GF-D8 (cell line): ENCODE results near the gene PRXL2B.
"Not testable (repeated sequence)": the region's sequence is repeated elsewhere in the genome, so short reads cannot be mapped to it uniquely, and the experiment has no call there.

Experiments used
- DNase-seq: peaks from one replicate; lab custom pipeline; 2025; lab: John Stamatoyannopoulos, UW

PRXL2B gene

DNA sequence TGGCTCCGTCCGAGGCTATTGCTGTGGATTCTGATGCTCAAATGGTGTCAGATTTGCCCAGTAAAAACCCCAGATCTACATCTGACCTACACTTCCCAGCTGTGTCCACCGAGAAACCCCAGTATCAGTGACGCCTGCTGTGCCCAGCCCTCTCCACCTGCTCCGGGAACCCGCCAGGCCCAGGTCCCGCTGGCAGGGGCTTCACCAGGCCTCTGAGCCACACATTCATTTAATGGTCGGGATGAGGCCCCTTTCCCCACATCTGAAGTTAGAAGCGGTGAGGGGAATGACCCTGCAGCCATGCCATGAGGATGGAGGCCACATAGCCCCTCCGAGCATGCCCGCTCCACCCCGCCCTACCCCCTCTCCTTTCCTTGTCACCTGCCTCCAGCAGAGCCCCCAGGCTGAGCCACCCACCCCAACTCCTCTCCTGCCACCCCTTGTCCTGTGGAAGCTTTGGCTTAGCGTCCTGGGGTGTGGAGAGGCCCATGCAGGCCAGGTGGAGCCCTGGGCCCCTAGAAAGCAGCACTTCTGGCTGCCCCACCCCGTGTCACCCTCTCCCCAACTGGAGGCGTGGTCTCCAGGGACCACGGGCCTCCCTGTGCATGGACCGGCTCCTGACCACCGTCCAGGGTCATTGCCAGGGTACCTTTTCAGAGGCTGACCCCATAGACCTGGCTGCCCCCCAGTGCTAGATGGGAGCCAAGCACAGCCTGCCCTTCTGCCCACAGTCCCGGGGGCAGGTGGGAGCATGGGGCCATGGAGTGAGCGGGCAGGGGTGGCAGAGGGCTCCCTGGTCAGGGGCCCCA lies 22.4 kb upstream of the PRXL2B start:
- DNase-seq, result no peak

DNA sequence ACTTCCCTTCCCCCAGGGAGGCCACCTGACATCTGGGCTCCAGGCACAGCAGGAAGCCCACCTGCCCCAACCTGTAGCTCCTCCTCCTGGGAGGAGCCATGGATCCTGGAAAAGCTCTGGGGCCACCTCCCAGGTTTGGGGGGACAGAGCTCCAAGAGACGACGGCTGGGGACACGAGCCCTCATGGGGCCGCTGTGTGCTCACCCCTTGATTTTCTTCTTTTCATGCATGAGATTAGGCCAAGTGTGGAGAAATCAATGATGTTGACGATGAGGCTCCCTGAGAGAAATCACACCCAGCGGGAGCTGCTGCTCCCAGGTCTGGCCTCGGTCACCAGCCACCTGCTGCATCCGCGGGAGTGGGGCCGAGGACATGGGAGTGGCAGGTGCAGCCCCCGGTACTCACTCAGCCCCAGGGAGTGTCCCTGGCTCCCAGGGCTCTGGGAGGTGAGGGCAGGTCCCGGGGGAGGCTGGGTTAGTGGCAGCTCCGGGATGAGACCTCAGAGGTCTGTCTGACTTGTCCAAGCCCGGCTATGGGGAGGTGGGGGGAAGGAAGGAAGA lies 21.7 kb upstream of the PRXL2B start:
- DNase-seq, result no peak

DNA sequence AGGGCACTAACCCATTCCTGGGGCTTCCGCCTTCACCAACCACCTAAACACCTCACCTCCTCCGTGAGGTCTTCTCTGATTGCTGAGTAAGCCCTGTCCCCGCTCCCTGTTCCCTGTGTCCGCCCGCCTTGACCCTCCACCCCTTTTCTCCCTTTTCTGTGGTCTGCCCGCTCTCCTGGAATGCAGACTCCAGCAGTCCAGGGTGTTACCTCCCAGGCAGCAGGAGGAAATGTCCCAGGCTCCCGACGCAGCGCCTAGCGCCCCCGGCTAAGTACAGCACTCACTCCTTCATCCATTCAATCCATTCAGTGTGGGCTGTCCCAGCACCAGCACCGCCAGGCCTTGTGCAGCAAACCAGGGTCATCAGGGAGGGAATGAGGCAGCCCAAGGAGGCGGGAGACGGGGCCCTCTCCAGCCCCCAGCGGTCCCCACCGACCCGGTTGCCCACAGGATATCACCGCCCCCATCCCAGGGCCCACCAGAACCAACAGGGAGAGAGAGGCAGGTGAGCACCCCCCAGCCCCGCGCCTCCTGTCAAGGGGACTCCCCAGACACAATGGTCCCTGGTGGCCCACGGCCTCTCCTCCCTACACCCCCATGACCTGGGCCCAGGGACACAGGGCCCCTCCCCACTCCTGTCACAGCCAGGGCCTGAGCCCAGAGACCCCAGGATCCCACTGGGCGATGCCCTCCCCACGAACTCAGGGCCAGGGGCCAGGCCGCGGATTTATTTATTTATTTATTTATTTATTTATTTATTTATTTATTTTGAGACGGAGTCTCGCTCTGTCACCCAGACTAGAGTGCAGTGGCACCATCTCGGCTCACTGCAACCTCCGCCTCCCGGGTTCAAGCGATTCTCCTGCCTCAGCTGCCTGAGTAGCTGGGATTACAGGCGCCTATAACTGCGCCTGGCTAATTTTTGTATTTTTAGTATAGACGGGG lies 20.2 kb upstream of the PRXL2B start:
- DNase-seq, result no peak

DNA sequence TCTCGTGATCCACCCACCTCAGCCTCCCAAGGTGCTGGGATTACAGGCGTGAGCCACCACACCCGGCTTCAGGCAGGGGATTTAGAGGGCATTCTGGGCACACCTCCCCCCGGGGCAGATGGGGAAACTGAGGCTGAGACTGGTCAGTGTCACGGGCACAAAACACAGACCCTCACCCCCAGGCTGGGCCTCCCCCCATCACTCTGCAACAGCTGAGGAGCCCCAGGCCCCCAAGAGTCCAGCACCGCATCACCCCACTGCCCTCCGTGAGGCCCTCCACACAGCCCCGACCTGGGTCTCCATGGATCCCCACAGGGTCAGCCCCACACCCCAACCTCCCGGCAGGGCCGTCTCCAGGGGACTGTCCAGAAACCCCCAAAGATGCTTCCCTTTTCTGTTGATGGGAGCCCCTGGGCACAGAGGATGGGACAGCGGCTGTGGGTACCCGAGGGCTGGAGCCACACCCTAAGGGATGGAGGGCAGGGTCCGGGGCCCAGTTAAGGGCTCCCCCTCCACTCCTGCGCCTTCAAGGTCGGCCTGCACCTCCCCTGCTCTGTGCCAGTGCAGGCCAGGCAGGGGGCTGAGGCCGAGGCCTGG lies 19.4 kb upstream of the PRXL2B start:
- no peak for DNase-seq

DNA sequence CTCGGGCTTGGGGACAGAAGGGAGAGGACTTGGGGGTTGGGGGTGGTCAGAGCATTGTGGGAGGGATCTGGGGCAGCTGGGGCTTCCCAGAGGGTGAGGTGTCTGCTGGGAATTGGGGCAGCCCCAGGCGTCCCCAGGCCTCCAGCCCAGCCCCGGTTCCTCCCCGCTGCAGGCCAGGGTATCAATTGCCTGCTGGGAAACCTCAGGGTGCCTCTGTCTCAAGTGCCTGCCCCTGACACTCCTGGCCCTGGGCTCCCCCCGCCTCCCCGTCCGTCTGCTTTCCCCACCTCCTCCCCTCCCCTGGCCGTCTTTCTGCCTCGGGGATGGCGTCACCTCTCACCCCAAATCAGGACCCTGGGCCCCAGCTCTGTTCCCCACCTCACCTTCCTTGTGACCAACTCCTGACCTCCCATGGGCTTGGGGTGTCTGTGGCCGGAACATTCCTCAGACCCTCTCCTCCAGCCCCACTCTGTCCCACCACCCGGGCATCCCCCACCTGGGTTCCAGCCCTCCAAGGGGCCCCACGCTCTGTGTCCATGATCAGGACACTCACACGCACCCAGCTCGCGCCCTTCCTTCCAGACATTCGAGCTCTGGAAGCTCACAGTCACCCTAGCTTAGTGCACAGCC lies 18.3 kb upstream of the PRXL2B start:
- DNase-seq, result not testable (repeated sequence)

DNA sequence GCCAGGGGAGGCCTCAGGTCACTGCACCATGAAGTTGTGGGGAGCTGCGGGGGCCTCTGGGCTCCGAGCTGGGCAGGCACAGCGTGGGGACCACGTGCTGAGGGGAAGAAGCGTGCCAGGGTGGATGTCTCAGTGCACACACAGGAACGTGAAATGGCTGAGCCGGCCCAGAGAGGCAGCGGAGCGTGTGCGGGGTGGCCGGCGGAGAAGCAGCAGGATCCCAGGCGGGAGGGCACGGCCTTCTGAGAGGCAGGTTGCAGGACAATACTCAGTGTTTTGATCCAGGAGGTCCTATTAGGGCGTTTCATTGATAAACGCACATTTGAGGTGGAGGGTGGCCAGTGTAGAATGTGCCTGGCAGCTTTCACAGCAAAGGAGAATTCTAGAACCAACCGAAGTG lies 17.5 kb upstream of the PRXL2B start:
- DNase-seq, result no peak

DNA sequence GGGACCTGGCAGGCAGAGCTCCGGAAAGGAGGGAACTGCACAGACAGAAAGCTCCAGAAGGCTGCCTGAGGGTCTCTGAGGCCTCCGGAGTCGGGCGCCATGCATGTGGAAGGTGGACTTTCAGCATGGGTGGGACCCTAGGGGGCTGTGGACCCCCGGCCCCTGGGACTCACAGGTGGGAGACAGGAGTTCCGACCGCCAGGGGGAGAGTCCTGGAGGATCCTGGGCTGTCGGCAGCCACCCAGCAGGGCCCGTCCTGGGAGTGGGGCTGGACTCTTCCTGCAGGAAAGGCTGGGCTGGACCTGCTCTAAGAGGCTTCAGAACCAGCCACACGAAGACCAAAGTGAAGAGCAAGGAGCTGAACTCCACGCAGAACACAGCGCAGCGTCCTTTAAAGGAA lies 16.9 kb upstream of the PRXL2B start:
- DNase-seq, result not testable (repeated sequence)

DNA sequence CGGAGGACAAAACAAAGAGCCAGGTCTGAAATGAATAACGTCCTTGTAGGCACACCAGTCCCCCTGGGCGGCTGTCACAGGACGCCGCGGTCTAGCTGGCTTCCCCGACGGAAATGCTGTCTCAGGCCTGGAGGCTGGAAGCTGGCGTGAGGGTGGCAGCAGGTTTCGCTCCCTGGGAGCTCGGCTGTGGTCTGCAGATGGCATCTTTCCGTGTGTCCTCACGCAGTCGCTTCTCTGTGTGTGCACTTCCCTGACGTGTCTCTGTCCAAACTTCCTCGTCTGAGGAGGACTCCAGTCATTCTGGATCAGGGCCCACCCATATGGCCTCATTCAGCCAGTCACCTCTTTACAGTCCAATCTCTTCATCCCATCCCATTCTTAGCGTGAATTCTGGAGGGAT lies 16.2 kb upstream of the PRXL2B start:
- no peak for DNase-seq

DNA sequence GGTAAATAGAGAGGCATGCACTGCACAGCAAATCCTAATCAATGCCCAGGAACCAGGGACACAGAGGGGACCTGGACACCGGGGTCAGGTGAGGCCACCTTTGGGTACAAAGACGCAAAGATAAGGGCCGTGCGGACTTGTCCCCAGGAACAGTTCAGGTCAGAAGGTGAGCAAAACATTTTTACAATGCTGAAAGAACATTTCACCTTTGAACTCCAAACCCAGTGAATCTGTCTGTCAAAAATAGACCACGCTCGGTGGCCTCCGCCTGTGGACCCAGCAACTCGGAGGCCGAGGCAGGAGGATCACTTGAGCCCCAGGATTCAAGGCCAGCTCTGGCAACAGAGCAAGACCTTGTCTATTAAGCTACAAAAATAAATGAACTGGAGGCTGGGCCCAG lies 15.2 kb upstream of the PRXL2B start:
- DNase-seq, result no peak

DNA sequence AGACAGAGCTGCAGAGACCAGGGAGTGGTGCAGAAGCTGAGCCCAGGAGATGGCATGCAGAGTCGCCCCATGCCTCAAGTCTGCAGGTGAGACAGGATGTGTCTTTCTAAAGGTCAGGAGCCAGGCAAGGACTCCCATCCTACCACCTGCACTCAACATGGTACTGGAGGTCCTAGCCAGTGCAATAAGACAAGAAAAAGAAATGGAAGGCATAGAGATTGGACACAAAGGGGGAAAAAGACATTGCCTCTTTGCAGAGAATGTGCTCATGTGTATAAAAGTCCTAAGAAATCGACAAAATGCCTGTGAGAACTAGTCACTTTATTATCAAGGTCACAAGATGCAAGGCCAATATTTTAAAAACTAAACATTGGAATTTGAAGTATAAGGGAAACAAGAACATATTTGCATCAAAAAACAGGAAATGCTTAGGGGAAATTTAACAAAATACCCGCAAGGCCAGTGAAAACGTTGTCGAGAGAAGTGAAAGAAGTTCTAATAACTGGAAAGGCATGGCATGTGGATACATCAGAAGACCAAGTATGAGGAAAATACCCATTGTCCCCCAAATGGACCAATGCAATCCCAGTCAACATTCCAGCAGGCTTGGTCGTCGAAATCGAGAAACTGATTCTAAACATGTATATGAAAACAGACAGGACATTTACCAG lies 13.2 kb upstream of the PRXL2B start:
- DNase-seq, result no peak

DNA sequence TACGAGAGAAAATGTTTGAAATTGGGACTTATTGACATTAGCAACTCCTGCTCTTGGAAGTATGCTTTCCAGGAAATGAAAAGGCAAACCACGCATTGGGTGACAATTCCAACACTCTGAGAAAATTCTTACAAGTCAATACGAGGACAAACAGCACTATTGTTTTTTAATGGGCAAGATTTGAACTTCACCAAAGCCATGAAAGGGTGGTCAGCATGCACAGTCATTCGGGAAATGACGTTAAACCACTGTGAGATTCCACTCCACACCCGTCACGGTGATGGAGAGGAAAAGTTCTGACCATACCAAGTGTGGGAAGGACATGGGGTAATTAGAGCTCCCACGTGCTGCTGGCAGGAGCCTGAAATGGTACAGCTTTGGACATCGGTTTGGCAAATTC lies 12.2 kb upstream of the PRXL2B start:
- no peak for DNase-seq

DNA sequence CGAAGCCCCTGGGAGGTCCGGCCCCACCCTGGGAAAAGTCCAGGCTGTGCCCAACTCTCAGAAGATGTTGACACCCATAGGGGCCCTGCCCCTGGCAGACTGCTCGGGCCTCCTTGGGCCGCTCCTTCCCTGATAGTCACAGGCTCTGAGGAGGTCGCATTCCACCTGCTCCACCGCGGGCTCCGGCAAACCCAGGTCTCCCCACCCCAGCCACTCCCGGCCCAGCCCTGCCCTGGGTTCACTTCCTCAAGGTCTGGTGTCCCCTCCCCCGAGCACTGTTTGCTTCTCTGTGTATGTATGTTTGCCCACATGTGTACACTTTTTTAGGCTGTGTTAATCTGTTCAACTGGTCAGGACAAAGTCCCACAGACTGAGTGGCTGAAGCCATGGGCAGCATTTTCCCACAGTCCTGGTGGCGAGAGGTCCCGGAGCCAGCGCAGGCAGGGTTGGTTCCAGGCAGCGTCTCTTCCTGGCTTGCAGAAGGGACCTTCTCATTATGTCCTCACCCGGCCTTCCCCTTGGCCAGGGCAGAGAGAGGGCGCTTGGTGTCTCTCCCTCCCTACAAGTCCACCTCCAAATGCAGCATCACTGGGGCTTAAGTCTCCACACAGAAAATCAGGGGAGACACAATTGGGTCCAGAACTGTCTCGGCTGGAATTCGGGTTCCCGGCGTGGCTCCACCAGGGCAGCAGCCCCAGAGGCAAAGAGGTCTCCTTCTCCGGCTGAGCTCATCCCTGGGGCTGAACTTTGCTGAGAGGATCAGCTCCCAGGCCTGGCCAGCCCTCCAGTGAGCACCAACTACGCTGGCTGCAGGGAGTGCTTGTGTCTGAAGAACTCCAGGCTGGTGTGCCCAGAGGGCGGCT lies 10.5 kb upstream of the PRXL2B start:
- no peak for DNase-seq

DNA sequence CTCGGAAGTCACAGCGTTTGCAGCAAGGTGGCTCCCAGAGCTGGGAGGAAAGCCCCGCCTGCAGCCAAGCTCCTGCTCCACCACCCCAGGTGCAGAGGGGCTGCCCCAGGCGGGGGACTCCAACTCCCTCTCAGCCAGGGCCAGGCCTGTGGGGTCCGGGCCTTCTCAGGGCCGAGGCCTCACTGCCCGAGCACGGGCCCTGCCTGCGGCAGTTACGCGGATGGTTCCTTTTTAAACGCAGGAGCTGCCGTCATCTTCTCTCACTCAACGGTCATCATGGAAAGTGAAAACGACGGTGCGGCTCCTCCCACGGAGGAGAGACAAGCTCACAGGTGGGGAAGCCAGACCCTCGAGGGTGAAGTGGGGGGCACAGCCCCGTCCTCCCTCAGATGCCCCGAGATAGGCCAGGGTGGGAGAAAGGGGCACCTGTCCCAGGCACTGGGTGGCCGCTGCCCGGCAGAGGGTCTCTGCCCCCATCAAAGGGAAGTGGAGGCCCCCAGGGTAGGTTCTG lies 9.0 kb upstream of the PRXL2B start:
- not testable (repeated sequence) for DNase-seq

DNA sequence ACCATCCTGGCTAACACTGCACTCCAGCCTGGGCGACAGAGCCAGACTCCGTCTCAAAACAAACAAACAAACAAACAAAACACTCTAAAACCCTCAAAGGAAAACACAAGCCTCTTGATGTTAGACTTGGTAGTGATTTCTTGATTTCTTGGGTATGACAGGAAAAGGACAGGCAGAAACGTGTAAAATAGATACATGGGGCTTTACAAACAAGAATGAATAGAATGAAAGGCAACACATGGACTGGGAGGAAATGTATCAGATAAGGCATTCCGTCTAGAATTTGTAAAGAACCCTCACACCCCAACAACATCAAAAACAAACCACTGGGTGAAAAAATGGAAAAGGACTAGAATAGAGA lies 7.8 kb upstream of the PRXL2B start:
- DNase-seq, result no peak

DNA sequence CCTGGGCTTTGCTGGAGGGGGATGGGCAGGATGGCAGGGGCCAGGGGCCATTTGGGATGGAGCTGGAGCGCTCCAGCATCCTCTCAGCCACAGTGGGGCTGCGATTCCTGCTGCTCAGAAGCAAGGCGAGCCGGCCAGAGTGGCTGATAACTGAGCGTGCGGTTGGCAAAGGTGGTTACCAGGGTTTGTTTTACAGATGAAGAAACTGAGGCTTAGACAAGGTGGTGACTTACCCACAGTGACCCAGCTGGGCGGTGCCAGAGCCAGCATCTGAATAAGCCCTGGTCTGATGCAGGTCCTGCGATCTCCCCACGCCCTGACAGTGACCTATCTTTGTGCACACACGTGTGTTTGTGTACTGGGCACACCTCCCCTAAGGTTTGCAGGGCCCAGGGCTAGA lies 5.9 kb upstream of the PRXL2B start:
- DNase-seq, result no peak

DNA sequence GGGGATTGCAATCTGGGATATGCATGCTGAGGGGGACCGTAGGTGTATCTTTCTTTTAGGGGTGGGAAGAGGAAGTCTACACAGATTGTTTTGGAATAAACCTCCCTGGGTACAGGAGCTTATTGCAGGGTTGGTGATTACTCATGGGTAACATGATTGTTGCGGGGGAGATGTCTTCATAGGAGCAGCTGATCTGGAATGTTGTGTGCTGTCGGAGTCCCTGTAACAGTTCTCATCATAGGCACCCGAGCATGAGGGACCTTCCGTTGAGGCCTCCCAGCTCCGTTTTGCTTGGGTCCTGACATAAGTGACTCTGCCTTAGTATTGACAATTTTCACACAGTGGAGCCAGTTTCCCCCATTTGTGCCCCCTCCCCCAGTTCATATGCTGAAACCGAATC lies 4.2 kb upstream of the PRXL2B start:
- no peak for DNase-seq

DNA sequence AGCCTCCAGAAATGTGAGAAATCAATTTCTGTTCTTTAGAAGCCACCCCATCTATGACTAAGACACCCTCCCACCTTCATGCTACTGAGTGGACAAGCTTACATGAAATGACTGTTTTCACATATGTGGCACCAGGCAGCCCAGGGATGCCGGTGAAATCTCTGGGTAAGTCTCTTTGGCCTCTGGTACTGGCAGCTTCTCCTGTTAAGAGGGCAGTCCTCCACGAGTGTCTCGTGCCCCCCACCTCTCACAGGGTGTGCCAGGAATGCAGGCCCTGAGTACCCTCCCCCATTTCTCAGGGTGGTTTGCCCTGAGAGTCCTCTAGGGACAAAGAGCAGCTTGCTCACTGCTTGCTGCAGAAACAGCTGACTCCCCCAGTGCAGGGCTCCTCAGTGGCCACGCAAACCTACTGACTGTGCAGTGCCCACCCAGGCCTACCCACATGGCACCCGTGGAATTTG lies 3.2 kb upstream of the PRXL2B start:
- no peak for DNase-seq

DNA sequence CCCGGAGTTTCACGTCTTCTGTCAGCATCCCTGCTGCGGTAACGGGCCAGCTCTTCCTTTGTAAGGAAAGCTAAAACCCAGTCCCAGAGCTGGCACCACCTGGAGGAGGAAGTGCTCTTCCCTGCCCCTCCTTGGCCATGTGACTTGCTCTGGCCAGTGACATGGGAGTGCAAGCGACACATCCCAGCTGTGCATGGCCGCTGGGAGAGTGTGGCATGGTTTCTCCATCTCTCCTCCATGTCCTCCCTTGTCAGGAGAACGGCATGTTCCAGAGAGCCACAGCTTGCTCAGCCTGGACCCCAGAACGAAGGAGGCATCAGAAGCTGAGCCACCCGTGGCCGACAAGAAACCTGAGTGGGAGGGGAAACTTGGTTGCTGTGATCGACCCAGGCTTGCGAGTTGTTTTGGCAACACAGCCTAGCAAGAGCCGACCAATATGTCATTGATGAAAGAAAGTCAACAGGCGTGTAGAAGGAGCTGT lies 2.7 kb upstream of the PRXL2B start:
- no peak for DNase-seq

DNA sequence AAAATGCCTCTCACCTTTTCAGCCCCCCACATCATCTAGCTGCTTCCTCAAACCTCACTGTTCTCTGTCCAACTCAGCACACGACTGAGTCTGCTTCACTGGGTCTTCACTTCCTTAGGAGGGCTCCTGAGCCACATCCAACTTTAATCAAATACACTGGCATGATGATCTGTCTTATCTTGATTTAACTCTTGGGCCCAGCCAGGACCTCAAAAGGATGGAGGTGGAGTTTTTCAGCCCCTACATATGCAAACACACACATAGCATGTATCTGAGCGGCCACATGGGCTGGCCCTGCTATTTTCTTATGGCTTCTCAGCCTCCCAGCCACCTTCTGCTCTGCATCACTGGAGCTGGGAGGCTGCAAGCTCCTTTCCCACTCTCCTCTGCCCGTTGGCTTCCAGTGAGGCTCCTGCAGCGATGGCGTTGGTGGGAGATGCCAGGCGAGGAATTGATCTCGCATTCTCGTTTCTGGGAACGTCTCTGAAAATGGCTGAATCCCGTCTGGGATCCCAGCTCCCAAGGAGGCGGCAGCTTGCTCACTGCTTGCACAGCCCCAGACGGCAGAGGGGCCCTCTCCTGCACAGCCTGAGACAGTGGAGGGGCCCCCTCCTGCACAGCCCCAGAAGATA lies 1.8 kb upstream of the PRXL2B start:
- DNase-seq, result no peak
